Activated T-helper 1 cell treated with anti-CD3 and anti-CD28 coated beads, Interleukin-12 subunit alpha, Interleukin-12 subunit beta, Interleukin-2, Interleukin-4 antibody, amounts not matched to agents 30 ng/mL and 10 ng/mL and 1 ng/mL, durations not matched to agents 14 hours and 24 hours and 36 hours (primary cell): Measurements from ENCODE around the gene PET100. TPM values are rescaled to one million over a fixed set of nuclear protein-coding genes. Genes with fewer than 3 reads are reported as not detected.

Source experiments
- DNase-seq: peaks from one replicate; pipeline ENCODE4 v3.0.0; 2021; ENCODE audit warnings: low spot score
- H3K27ac Mint-ChIP-seq: one replicate; pipeline ENCODE4 v1.8.0; 2021; ENCODE audit warnings: mild to moderate bottlenecking, mixed read lengths
- H3K27me3 Mint-ChIP-seq: one replicate; pipeline ENCODE4 v1.8.0; 2022; ENCODE audit warnings: mild to moderate bottlenecking, moderate library complexity, mixed read lengths; ENCODE audit not compliant: insufficient read depth
- H3K36me3 Mint-ChIP-seq: one replicate; pipeline ENCODE4 v1.8.0; 2021; ENCODE audit warnings: low read depth, mixed read lengths
- H3K4me1 Mint-ChIP-seq: one replicate; pipeline ENCODE4 v1.8.0; 2021; ENCODE audit warnings: low read depth, mixed read lengths
- H3K4me3 Mint-ChIP-seq: one replicate; pipeline ENCODE4 v1.8.0; 2021; ENCODE audit warnings: mild to moderate bottlenecking, moderate library complexity, mixed read lengths
- H3K9me3 Mint-ChIP-seq: one replicate; pipeline ENCODE4 v1.8.0; 2021; ENCODE audit warnings: mixed read lengths
- intact Hi-C: fragments of 100-400 bp; cut with micrococcal nuclease; formaldehyde crosslinking; loops from one replicate; pipeline ENCODE4 v1.15.1; 2024
- total RNA-seq: library from RNA; stranded (reverse); gene quantifications from 2 replicates; pipeline ENCODE4 v1.2.3, GENCODE V29; 2022

Gene PET100
- total RNA-seq, 1 donor from 2014 or later = 93.4 TPM

DNA sequence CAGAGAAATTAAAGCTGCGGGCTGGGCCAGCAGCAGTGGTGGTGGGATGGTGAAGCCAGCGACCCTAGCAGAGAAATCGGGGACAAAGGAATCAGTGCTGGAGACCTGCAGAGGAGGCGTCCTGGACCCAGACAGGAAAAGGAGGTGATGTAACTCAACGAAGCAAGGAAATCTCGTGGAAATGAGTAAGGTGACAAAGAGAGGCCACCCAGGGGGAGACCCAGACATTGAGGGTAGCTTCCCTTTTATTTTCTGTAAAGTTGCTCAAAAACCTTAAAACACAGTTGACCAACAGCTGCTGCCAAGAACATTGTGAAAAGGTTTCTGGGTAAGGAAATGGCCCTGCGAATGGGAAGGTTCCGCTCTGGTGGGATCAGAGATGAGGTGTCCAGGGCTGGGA lies 26.0 kb downstream of the PET100 start:
- intact Hi-C loops = no loop called here
- peaks cover 6% of the 10 kb centered on the region for H3K27me3 Mint-ChIP-seq
- no peaks in the 10 kb centered on the region for H3K36me3 Mint-ChIP-seq
- H3K27ac Mint-ChIP-seq = peak overlapping the region; percentile 44
- peaks cover 26% of the 10 kb centered on the region for H3K4me1 Mint-ChIP-seq
- DNase-seq = no peak
- H3K4me3 Mint-ChIP-seq = no peak overlapping the region
- no peaks in the 10 kb centered on the region for H3K9me3 Mint-ChIP-seq

DNA sequence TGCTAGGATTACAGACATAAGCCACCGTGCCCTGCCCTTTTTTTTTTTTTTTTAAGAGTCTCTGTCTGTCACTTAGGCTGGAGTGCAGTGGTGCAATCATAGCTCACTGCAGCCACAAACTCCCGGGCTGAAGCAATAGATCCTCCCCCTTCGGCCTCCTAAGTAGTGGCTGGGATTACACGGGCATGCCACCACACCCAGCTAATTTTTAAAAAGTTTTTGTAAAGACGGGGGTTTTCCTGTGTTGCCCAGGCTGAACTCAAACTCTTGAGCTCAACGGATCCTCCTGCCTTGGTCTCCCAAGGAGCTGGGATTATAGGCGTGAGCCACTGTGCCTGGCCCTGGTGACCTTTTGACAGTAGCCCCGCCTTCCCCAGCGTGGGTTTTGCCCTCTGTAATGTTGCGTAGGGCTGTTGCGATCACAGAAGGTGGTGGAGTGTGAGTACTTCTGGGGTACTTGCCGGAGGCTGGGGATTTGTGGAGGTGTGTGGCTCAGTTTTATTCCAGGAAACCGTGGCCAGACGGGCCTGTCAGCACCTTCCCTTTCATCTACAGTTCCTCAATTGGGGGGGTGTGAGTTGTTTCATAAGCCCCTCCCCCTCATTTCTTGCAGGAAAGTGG lies 27.6 kb downstream of the PET100 start:
- Mint-ChIP-seq H3K4me1 (peaks cover 23% of the 10 kb centered on the region), H3K27me3 (peaks cover 2% of the 10 kb centered on the region), H3K9me3 (no peaks in the 10 kb centered on the region), H3K36me3 (no peaks in the 10 kb centered on the region), H3K27ac (peak overlapping the region; percentile 68), H3K4me3 (no peak overlapping the region)
- no peak for DNase-seq
- intact Hi-C loops = no loop called here

DNA sequence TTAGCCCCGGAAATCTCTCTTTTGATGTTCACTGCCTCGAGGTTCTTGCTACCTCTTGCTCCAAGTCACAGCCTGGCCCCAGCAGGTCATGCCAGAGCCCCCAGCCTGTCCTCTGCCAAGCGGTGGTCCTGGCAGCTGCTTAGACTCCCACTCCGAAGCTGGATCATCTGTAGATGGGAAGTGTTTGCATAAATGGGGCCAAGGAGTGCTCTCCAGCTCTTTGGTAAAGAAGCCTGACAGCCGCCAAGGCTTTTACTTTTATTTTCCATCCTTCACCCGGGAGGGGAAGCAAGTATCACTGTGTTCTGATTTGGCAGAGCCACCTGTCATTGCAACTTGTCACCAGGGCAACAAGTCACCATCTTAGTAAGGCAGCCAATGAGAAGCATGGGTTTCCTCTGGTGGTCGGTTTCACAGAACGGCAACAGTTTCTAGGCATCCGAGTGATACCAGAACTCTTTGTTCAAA lies 28.7 kb downstream of the PET100 start:
- H3K4me3 Mint-ChIP-seq = peak overlapping the region; percentile 50
- peak overlapping the region; percentile 58 for H3K27ac Mint-ChIP-seq
- intact Hi-C loops = no loop called here
- H3K27me3 Mint-ChIP-seq = peaks cover 2% of the 10 kb centered on the region
- no peaks in the 10 kb centered on the region for H3K36me3 Mint-ChIP-seq
- peak; percentile 55 for DNase-seq
- no peaks in the 10 kb centered on the region for H3K9me3 Mint-ChIP-seq
- peaks cover 19% of the 10 kb centered on the region for H3K4me1 Mint-ChIP-seq

DNA sequence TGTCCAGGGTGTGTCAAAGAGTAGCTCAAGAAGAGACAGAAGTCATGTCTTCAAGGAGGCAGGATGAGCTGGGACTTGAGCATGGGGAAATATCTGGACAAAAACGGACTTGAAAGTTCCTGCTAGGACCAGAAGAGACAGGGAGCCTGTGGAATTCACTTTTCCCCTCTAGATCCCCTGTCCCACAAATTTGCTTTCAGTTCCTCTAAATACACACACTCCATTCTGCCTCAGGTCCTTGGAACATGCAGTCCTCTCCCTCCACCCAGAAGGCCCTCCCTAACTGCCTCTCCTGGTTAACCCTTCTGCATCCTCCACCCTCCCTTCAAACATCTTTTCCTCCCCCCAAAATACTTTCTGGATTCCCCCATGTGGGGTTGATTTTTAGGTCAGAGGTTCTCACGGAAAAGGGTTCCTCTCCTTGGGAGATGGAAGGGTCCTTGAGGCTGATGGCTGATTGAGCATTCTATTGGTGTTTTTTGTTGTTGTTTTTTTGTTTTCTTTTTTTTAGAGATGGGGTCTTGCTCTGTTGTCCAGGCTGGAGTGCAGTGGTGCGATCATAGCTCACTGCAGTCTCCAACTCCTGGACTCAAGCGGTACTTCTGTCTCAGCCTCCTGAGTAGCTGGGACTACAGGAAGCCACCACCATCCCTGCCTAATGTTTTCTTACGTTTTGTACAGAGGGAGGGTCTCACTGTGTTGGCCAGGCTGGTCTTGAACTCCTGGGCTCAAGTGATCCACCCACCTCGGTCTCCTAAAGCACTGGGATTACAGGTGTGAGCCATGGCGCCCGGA lies 32.3 kb downstream of the PET100 start:
- no peak for DNase-seq
- peaks cover 15% of the 10 kb centered on the region for H3K4me1 Mint-ChIP-seq
- H3K4me3 Mint-ChIP-seq = no peak overlapping the region
- H3K27ac Mint-ChIP-seq = no peak overlapping the region
- no peaks in the 10 kb centered on the region for H3K36me3 Mint-ChIP-seq
- H3K27me3 Mint-ChIP-seq = peaks cover 2% of the 10 kb centered on the region
- H3K9me3 Mint-ChIP-seq = no peaks in the 10 kb centered on the region
- intact Hi-C loops = no loop called here

DNA sequence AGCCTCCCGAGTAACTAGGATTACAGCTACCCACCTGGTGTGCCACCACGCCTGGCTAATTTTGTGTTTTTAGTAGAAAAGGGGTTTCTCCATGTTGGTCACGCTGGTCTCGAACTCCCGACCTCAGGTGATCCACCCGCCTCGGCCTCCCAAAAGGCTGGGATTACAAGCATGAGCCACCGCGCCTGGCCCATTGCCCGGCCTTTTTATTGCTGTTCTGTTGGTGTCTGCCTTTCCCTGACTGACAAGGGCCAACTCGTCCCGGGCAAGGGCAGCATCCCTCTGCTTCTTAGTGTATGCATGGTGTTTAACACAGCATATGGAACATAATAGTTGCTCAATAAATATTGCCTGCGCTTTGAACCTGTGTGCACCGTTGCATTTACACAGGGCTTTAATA lies 33.1 kb downstream of the PET100 start:
- no peaks in the 10 kb centered on the region for H3K36me3 Mint-ChIP-seq
- no peaks in the 10 kb centered on the region for H3K9me3 Mint-ChIP-seq

DNA sequence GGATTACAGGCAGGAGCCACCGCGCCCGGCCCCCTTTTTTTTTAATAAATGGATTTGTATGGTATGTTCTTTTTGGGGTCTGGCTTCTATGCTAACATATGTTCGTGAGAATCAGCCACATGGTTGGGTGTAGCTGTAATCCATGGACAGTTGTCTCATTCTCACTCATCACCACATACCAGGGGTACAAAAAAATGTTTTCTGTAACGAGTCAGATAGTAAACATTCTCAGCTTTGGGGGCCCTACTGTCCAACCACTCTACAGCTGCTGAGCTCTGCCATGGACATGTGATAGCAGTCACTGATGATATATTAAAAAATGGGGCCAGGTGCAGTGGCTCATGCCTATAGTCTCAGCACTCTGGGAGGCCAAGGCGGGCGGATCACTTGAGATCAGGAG lies 34.1 kb downstream of the PET100 start:
- no peak for DNase-seq
- intact Hi-C loops = no loop called here
- Mint-ChIP-seq H3K9me3 (no peaks in the 10 kb centered on the region), H3K27me3 (peaks cover 4% of the 10 kb centered on the region), H3K27ac (no peak overlapping the region), H3K36me3 (no peaks in the 10 kb centered on the region), H3K4me1 (no peaks in the 10 kb centered on the region), H3K4me3 (no peak overlapping the region)

More for the DNA sequence above, 33.1 kb downstream of the PET100 start:
- Mint-ChIP-seq H3K27ac (no peak overlapping the region), H3K4me1 (peaks cover 8% of the 10 kb centered on the region), H3K27me3 (no peaks in the 10 kb centered on the region), H3K4me3 (no peak overlapping the region)
- intact Hi-C loops = no loop called here
- no peak for DNase-seq

DNA sequence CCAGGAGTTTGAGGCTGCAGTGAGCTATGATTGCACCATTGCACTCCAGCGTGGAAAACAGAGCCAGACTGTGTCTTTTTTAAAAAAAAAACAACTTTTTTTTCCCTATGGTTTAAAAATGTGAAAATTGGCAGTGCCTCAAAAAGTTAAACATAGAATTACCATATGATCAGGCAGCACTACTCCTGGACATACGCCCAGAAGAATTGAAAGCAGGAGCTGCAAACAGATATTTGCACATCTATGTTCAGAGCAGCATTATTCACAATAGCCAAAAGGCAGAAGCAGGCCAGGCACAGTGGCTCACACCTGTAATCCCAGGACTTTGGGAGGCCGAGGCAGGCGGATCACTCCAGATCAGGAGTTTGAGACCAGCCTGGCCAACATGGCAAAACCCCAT lies 35.5 kb downstream of the PET100 start:
- intact Hi-C loops = no loop called here
- no peak overlapping the region for H3K4me3 Mint-ChIP-seq
- peaks cover 4% of the 10 kb centered on the region for H3K4me1 Mint-ChIP-seq
- H3K27ac Mint-ChIP-seq = no peak overlapping the region
- peaks cover 8% of the 10 kb centered on the region for H3K27me3 Mint-ChIP-seq
- no peak for DNase-seq
- no peaks in the 10 kb centered on the region for H3K9me3 Mint-ChIP-seq
- H3K36me3 Mint-ChIP-seq = no peaks in the 10 kb centered on the region

DNA sequence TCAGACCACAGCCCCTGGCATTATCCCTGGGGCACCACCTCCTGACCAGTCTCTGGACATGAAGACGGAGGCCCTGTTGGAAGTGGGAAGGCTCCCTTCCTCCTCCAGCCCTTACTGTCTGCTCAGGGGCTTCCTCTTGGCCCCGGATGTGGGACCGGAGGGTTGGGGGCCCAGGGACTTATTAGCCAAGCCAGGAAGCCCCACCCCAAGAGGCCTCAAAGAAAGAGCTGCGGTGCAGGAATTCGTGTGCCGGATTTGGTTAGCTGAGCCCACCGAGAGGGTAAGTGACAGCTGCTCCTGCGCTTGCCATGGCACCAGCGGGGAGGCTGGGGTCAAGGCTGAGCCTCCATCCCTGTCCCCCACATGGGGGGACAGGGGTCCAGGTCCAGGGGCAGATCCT lies 39.2 kb downstream of the PET100 start, which contains the start of gene RETN:
TSS of gene RETN (plus strand) at position 208 of the 400 bp plus-strand sequence. CDS start 278 bp downstream, outside the sequence.
- H3K4me1 Mint-ChIP-seq = peaks cover 4% of the 10 kb centered on the region
- no peak within 1 kb of the TSS for H3K27ac Mint-ChIP-seq
- no peaks in the 10 kb centered on the region for H3K9me3 Mint-ChIP-seq
- no peak within 1 kb of the TSS for H3K4me3 Mint-ChIP-seq
- intact Hi-C loops = no loop called here
- peaks cover 33% of the 10 kb centered on the region for H3K27me3 Mint-ChIP-seq
- DNase-seq = no peak
- no peaks in the 10 kb centered on the region for H3K36me3 Mint-ChIP-seq

DNA sequence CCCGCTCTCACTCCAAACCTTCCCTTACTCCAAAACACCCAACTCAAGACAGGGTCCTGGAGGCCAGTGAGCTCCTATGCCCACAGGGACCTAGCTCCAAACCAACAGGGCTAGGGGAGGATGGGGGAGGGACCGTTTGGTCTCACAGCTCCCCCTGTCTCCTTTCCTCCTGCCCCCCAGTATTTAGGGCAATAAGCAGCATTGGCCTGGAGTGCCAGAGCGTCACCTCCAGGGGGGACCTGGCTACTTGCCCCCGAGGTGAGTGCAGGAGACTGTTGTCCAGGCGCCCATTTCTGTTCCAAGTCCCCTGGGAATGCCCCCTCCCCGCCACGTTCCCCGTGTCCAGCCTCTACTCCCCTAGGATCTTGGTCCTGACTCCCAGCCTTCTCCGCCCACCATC lies 40.0 kb downstream of the PET100 start:
- H3K36me3 Mint-ChIP-seq = no peaks in the 10 kb centered on the region
- H3K27ac Mint-ChIP-seq = no peak overlapping the region
- intact Hi-C loops = no loop called here
- peaks cover 12% of the 10 kb centered on the region for H3K4me1 Mint-ChIP-seq
- no peaks in the 10 kb centered on the region for H3K9me3 Mint-ChIP-seq
- H3K27me3 Mint-ChIP-seq = peaks cover 41% of the 10 kb centered on the region
- no peak overlapping the region for H3K4me3 Mint-ChIP-seq
- no peak for DNase-seq

DNA sequence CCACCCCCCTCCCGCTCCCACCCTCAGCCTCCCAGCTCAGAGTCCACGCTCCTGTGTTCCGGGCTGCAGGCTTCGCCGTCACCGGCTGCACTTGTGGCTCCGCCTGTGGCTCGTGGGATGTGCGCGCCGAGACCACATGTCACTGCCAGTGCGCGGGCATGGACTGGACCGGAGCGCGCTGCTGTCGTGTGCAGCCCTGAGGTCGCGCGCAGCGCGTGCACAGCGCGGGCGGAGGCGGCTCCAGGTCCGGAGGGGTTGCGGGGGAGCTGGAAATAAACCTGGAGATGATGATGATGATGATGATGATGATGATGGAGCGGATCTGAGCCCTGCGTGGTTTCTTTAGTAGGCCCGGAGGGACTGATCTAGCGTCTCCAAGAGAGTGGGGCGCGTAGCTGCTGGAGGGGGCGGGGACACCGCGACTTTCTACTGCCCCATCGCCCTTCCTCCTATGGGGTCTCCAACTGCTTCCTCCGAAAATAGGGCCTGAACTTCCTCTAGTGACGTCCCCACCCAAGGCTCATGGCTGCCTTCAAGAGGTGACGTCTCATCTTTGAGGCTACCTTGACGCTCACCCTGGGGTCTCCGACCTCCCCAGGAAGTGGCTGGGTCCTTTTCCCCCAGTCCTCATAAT lies 40.7 kb downstream of the PET100 start:
- H3K4me1 Mint-ChIP-seq = peaks cover 13% of the 10 kb centered on the region
- no peaks in the 10 kb centered on the region for H3K36me3 Mint-ChIP-seq
- no peak overlapping the region for H3K27ac Mint-ChIP-seq
- intact Hi-C loops = no loop called here
- DNase-seq = peak; percentile 11
- H3K27me3 Mint-ChIP-seq = peaks cover 41% of the 10 kb centered on the region
- H3K4me3 Mint-ChIP-seq = peak overlapping the region; percentile 30
- no peaks in the 10 kb centered on the region for H3K9me3 Mint-ChIP-seq

DNA sequence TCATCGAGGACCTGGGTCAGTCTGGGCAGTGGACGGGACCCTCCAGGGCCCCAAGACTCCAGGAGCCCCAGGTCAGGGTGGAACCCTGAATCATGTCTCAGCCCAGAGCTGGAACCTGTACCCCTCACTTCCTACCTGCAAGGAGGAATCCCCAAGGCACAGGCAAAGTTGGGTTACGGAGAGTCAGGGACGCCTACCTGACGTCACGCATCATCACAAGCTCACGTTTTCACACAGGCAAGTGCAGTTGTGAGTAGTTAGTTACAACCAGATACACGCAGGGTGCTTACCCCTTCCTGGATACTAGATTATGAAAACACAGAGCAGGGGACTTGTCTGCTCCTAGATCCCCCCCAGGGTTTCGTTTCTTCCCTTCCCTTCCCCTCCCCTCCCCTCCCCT lies 41.2 kb downstream of the PET100 start:
- peaks cover 16% of the 10 kb centered on the region for H3K4me1 Mint-ChIP-seq
- no peaks in the 10 kb centered on the region for H3K36me3 Mint-ChIP-seq
- H3K9me3 Mint-ChIP-seq = no peaks in the 10 kb centered on the region
- H3K27ac Mint-ChIP-seq = no peak overlapping the region
- peaks cover 41% of the 10 kb centered on the region for H3K27me3 Mint-ChIP-seq
- no peak for DNase-seq
- intact Hi-C loops = no loop called here
- H3K4me3 Mint-ChIP-seq = peak overlapping the region; percentile 30

DNA sequence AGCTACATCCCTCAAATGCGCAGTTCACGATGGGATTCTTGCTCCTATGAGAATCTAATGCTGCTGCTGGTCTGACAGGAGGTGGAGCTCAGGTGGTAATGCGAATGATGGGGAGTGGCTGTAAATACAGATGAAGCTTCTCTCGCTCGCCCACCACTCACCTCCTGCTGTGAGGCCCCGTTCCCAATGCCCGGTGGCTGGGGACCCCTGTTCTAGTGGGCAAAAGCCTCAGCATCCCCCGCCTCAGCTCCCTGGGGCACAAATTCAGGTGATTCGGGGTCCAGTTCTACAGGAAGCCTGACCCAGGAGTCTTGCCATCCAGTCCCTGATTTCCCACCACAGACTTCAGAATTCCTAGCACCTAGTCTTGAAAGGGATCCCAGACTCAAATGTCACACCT lies 42.9 kb downstream of the PET100 start:
- intact Hi-C loops = no loop called here
- H3K4me1 Mint-ChIP-seq = peaks cover 28% of the 10 kb centered on the region
- no peak overlapping the region for H3K27ac Mint-ChIP-seq
- H3K9me3 Mint-ChIP-seq = no peaks in the 10 kb centered on the region
- H3K36me3 Mint-ChIP-seq = no peaks in the 10 kb centered on the region
- DNase-seq = no peak
- H3K27me3 Mint-ChIP-seq = peaks cover 55% of the 10 kb centered on the region
- no peak overlapping the region for H3K4me3 Mint-ChIP-seq
